T47D (cell line): ENCODE measurements around the gene LTB4R.
A peak's percentile ranks its signal among the peaks of the same experiment; 100 is the strongest.

Experiments
- DNase-seq, 2 experiments: peaks; one replicate each; pipeline versions ENCODE4 v3.0.0 to v3.0.0-alpha.2; 2011 to 2012; ENCODE audit warnings: low read depth in 1 of 2, low spot score in 1 of 2
- JUND ChIP-seq: IDR thresholded peaks from 2 replicates; pipeline ENCODE4 v1.6.1; 2012; ENCODE audit warnings: low read depth
- in situ Hi-C: cut with HindIII; loops from 2 replicates; pipeline ENCODE4 v1.10.0; 2016; ENCODE audit warnings: low sequenced_read_pairs, low pct_unique_long_range_greater_than_20kb

The LTB4R gene

DNA sequence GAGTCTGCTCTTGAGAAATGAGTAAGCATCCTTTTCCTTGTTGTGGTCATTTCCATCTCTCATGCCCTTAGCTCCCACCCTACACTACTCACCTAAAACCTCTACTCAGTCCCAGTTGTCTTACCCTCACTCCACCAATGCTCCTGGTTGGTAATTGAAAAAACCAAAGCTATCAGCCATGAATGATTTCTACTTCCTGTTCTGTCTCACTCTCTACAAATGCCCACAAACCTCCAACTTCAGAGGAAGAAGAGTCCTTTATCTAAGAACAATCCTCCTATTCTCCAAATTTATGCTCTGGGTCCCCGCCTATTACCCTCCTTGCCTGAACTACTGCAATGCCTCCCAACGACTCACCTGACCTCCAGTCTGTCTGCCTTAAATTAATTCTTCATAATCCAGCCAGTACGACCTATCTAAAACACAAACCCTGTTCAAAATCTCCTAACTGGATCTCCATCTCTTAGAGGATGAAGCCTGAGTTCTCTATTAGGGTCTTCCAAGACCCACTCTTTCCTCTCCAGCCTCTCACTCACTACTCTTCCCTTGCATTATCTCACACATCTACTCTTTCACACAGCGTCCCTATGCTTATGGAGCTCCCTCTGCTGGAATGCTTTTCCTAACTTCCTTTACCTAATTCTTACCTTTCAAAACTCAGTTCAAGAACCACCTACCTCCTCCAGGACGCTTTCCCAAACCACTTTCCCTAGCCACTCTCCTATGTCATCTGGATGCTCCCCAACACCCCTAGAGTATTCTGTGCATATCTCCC lies 13.9 kb upstream of the LTB4R start:
- in situ Hi-C loops, result no loop called here
- peak in 1 of 2 experiments; percentile 73 for DNase-seq
- no peak for TF ChIP-seq JUND

DNA sequence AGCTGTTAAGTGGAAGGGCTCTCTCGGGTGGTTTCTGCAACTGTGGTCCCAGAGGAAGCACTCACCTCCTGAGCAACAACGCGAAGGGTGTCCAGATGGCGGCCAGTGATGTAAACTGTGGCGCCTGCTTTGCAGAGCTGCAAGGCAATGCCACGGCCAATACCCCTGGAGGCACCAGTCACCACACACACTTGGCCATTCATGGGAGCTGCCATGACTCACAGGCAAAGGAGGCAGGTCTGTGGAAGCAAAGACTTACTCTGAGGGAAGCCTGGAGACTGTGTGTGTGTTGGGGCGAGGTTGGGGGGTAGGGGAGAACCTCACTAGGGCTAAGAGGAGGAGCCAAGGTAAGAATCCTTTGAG lies 12.4 kb upstream of the LTB4R start:
- in situ Hi-C loops, result no loop called here
- DNase-seq, result peak in 1 of 2 experiments; percentile 28
- TF ChIP-seq JUND, result no peak

DNA sequence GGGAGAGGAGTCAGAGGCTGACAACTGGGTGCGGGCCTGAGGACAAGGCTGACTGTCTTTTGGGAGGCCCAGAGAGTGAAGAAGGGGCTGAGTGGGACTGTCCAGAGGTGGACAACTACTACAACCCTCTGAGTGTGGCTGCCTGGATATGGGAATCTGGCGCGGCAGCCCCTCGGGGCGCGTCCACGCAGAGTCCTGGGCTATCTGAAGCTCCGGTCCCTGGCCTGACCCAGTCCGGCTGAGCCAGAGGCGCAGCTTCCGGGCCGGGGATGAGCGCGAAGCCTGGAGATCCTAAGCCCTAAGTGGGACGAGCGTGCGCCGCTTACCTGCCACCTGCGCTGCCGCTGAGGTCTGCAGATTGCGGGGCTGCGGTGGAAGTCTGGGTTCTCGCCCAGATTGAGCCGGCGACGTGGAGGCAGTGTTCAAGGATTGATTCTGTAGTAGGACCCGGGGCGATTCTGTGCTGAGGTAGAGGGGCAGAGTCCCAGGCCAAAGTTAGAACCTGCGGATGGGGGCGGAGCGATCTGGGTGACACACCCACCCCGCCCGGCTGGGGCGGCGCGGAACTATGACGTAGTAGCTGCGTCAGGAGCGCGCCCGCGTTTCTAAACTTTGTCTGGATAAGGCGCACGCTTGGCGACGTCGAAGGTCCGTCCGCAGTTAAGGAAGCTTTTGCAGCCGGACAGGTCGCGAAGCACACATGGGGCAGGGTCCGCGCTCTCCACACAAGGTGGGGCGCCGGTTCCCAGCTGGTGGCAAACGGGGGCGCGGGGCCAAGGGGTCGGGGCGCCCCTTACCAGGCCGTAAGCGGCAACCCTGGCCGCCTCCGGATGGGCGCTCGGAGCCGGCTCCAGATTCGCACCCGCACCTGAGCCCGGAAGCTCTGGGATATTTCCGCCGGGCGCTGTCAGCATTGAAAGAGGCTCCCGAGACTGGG lies 11.8 kb upstream of the LTB4R start, which contains the start of the genes DHRS1 and NOP9:
DHRS1 (minus strand) TSS at position 526 of the 937 bp plus-strand sequence. CDS start 674 bp downstream, outside the sequence.
NOP9 (plus strand) TSS at position 596 of the 937 bp plus-strand sequence; CDS start at position 701, 105 bp downstream.
- DNase-seq, result peak; percentile 76 to 91
- no peak for TF ChIP-seq JUND
- in situ Hi-C loops, result no loop called here

DNA sequence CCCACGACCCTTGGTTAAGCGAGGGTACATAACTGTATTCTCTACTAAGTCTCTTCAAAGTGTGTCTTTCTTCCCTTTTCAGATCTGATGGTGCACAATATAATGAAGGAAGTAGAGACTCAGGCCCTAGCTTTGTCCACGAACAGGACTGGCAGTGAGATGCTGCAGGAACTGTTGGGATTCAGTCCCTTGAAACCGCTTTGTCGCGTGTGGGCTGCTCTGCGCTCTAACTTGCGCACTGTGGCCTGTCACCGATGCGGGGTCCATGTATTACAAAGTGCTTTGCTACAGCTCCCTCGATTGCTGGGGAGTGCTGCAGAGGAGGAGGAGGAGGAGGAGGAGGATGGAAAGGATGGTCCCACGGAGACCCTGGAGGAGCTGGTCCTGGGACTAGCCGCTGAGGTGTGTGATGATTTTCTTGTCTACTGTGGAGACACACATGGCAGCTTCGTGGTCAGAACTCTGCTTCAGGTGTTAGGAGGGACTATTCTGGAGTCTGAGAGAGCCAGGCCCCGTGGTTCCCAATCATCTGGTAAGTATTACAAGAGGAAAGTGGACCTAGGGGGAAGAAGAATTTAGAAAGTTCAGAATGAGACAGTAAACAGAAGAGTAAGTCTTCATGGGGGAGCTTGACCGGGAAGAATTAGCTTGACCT lies 10.8 kb upstream of the LTB4R start:
- DNase-seq, result no peak
- TF ChIP-seq JUND, result no peak
- in situ Hi-C loops, result no loop called here

DNA sequence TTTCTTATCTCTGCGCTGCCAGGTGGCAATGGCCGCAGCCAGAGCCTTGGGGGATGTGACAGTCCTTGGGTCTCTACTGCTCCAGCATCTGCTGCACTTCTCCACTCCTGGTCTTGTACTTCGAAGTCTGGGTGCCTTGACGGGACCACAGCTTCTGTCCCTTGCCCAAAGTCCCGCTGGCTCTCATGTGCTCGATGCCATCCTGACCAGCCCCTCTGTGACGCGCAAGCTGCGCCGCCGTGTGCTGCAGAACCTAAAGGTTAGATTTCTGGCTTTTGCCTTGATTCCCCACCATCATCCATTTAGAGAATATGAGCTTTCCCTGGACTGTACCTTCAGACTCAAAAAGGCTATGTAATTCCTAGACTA lies 7.3 kb upstream of the LTB4R start:
- in situ Hi-C loops, result no loop called here
- TF ChIP-seq JUND, result no peak
- DNase-seq, result no peak

DNA sequence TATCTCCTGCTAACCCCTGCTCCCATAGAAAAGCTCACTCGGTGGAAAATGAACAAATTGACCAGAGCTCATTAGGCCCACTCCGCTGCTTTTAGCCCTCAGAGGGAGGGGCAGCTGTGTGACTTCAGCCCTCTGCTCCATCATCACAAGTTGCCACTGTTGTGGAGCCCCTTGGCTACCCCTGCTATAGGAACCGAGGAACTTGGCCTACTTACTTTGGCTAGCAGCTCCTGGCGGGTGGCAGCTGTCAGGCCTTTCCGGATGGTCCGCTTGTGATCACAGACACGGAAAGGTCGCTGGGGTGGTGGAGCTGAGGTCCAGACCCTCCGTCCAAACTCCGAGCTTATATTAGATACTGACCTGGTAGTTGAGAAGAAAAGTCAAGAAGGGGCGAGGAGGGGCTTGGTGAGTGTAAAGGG lies 4.1 kb upstream of the LTB4R start:
- no peak for DNase-seq
- in situ Hi-C loops, result no loop called here
- TF ChIP-seq JUND, result no peak

DNA sequence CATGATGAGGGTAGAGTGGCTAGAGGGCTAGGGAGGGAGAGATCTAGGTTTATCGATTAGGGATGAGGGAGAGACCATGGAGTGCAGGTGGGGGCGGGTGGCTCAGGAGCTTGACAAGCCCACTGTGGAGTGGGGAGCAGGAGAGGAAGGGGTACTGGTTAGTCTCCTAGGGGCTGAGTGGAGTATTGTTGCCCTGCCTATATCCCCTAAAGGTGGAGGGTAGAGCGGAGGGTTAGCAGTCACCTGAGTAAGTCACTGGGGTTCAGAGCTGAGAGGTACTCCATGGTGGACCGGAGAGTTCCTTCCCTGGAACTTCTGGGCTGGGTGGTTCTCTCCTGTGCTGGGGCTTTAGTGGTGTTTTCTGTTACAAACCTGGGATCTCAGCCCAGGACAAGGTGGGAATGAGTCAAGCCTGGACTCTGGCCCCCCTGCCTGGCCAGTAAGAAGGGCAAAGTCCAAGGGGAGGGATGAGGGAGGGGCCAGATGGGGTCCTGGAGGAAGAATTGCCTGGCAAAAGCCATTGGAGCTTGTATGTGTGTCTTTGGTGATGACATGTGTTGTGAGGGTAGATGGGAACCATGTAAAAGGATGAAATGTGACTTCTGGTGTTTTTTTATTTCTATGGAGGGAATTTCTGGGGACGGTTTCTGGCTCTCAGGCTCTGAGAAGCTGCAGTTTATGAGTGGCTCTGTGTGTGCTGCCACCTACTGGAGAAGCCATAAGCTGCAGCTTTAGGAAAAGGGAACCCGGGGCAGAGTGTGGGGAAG lies 3.5 kb upstream of the LTB4R start, which contains the start of gene CIDEB:
CIDEB (minus strand) TSS at position 403 of the 767 bp plus-strand sequence; CDS start at position 284, 119 bp downstream.
- peak; percentile 55 to 65 for DNase-seq
- in situ Hi-C loops, result no loop called here

DNA sequence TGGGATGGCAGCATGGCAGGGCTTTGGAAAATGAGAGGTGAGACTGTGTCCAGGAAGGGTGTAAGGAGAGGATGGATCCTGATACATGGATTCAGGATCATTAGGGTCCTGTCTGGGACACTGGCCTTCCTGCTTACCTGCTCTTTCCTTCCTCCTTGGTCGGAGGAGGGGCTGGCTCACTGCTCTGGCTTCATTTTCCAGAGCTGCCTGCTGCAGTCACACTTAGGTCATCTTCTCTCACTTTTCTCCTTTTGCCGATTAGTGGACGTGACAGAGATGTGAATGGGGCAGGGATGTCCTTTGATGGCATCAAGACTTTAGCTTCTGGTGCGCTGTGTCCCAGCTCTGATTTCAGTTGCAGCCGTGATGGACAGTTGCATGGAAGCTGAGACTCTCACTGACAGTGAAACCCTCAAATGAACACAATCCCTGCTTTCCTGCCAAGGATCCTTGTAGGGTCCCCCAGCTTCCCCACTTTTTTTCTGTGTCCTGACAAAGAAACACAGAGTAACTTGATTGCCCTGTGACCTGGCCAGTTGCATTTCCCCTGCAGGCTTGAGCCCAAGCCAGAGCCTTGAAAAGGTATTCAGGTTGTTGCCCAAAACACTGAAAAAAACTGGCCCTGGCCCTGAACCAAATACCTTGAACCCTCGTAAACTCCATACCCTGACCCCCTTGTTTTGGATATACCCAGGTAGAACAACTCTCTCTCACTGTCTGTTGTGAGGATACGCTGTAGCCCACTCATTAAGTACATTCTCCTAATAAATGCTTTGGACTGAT lies 2.8 kb upstream of the LTB4R start:
- TF ChIP-seq JUND, result no peak

More for the DNA sequence above, 3.5 kb upstream of the LTB4R start, which contains the start of gene CIDEB:
- no peak for TF ChIP-seq JUND

DNA sequence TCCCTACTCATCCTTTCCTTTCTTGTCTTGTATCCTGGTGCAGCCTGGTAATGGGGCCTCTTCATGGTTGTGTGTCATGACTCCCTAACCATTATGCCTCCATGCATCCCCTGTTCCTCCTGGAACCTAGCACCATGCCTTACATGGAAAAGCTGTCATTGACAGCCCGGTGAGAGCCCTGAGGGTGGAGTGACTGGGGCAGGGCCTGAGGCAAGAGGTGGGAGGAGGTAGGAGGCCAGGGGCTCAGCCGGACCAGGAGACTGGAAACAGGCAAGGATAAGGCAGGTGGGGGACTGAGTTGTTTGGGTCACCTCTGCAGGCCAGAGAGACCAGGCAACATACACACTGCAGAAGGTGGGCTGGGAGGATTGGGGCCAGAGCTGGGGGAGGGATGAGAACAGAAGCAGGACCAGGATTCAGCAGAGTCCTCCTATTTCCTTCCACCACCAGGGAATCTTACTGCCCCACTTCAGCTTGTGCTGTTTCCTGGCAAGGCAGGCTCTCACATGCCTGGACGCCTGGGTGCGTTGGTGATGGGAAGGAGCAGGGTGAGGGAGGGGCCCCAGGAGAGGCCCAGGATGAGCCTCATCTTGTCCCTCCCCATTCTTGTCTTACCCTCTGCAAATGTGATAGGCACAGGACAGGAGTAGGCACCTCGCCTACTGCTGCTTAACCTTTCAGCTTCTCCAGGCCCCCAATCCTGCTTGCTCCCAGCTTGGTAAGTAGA lies 1.6 kb upstream of the LTB4R start, which contains the start of gene LTB4R2:
LTB4R2 (plus strand) TSS at position 603 of the 727 bp plus-strand sequence. CDS start 525 bp downstream, outside the sequence.
- DNase-seq, result no peak
- in situ Hi-C loops, result no loop called here
- TF ChIP-seq JUND, result no peak

More for the DNA sequence above, 2.8 kb upstream of the LTB4R start:
- in situ Hi-C loops, result no loop called here
- no peak for DNase-seq

DNA sequence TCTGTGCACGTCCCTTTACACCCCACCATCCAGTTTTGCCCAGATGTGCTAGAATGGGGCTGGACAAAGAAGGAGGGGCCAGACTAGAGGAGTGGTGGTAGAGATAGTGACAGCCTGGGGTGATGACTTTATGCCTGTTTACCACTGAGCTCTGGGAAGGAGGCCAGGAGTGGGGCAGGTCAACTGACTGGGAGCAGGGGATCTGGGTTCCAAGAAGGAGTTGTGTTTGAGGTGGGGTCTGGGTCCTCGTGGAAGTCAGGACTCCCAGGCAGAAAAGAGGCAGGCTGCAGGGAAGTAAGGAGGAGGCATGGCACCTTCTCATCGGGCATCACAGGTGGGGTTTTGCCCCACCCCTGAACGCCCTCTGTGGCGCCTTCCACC lies 1.0 kb upstream of the LTB4R start:
- in situ Hi-C loops, result no loop called here
- no peak for DNase-seq
- TF ChIP-seq JUND, result no peak
